ENCODE data around the gene MRPL36. TPM values are rescaled to one million over a fixed set of nuclear protein-coding genes. Genes with fewer than 3 reads are reported as not detected.
A peak's percentile ranks its signal among the peaks of the same experiment; 100 is the strongest.

Gene MRPL36
- total RNA-seq, 2 experiments from 2014 or later, result 51.4 to 64.9 TPM

GRCh38 chr5:1781726-1782384 is 17.8 kb downstream of the MRPL36 start:
- H3K27me3 Mint-ChIP-seq, result no peaks in the 10 kb centered on the region
- POLR2A ChIA-PET, result no interaction called here
- no peak for ATAC-seq
- no peaks in the 10 kb centered on the region for H3K9me3 Mint-ChIP-seq (ENCODE audit: low read depth)
- CTCF ChIA-PET, result no interaction called here
- no peaks in the 10 kb centered on the region for H3K36me3 Mint-ChIP-seq (ENCODE audit: low read depth)
- DNase-seq, result peak; percentile 3
- H3K4me3 Mint-ChIP-seq, result no peak overlapping the region
- peaks cover 5% of the 10 kb centered on the region for H3K4me1 Mint-ChIP-seq
- intact Hi-C loops (cut with DNase I, micrococcal nuclease), result no loop called here
- no peak overlapping the region for H3K27ac Mint-ChIP-seq

DNA sequence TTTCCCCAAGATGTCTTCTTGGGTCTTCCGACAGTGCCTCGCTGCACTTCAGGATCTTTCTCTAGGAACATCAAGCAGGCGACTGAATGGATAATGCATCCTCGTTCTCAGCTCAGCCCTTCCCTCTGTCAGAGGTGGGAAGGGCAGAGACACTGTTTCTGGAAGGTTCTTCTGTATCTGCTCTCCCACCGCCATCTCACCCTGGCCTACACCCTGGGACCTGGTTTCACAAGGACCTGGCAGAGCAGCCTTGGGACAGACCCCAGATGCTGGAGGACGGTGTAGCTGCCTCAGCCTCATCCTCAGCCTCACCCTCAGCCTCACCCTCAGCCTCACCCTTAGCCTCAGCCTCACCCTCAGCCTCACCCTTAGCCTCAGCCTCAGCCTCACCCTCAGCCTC is 18.5 kb downstream of the MRPL36 start:
- DNase-seq (peak; percentile 2), ATAC-seq (no peak)
- Mint-ChIP-seq H3K9me3 (ENCODE audit: low read depth) (no peaks in the 10 kb centered on the region), H3K27ac (no peak overlapping the region), H3K36me3 (ENCODE audit: low read depth) (no peaks in the 10 kb centered on the region), H3K27me3 (no peaks in the 10 kb centered on the region), H3K4me1 (peaks cover 5% of the 10 kb centered on the region), H3K4me3 (no peak overlapping the region)
- ChIA-PET POLR2A (no interaction called here), CTCF (no interaction called here)
- intact Hi-C loops (cut with DNase I, micrococcal nuclease), result no loop called here

GRCh38 chr5:1780614-1780930 is 19.1 kb downstream of the MRPL36 start:
- intact Hi-C loops (cut with DNase I, micrococcal nuclease), result no loop called here

GRCh38 chr5:1779782-1780613 is 19.6 kb downstream of the MRPL36 start:
- intact Hi-C loops (cut with DNase I, micrococcal nuclease), result no loop called here
- H3K4me3 Mint-ChIP-seq, result no peak overlapping the region
- ChIA-PET CTCF (interaction anchor here (0.6 kb wide), 1 partner anchor 17 kb away, joined by 3 read pairs; no protein-coding TSS in a partner anchor), POLR2A (no interaction called here)
- peaks cover 5% of the 10 kb centered on the region for H3K4me1 Mint-ChIP-seq
- ATAC-seq (no peak), DNase-seq (peak; percentile 1)
- no peaks in the 10 kb centered on the region for H3K9me3 Mint-ChIP-seq (ENCODE audit: low read depth)
- no peaks in the 10 kb centered on the region for H3K36me3 Mint-ChIP-seq (ENCODE audit: low read depth)
- H3K27me3 Mint-ChIP-seq, result no peaks in the 10 kb centered on the region
- H3K27ac Mint-ChIP-seq, result no peak overlapping the region

More at GRCh38 chr5:1780614-1780930, 19.1 kb downstream of the MRPL36 start:
- Mint-ChIP-seq H3K36me3 (ENCODE audit: low read depth) (no peaks in the 10 kb centered on the region), H3K4me1 (peaks cover 5% of the 10 kb centered on the region), H3K4me3 (no peak overlapping the region), H3K9me3 (ENCODE audit: low read depth) (no peaks in the 10 kb centered on the region), H3K27me3 (no peaks in the 10 kb centered on the region), H3K27ac (no peak overlapping the region)
- no peak for ATAC-seq
- ChIA-PET CTCF (no interaction called here), POLR2A (no interaction called here)
- DNase-seq, result no peak

DNA sequence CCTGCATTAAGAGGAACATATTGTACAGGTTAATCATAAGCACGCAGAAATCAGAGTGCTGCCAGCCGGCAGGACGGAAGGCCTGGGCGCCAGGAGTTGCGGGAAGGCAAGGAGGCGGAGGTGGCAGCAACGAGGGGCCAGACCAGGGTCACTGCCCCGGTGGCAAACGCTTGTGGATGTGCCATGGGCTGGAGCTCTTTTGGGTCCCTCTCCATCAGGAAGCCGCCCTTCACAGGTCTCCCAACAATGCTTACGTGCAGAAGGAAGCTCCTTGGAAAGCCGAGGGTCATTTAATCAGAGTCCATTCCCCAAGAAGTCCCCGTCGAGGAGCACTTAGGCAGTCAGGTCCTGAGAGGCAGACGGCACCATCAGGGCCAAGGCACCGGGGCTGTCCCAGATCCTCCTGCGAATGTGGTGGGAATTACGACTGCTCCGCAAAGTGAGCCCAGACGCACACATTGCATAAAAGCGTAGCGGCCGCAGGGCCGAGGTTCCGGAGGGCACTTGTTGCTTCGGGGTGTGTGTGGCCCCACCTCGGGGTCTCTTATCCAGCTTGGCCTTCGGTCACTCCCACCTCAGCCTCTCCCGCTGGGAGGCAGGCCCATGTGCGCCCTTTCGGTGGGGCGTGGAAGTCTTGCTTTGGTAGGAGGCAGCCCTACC is 20.5 kb downstream of the MRPL36 start:
- no peak overlapping the region for H3K27ac Mint-ChIP-seq
- no peak for ATAC-seq
- POLR2A ChIA-PET, result no interaction called here
- H3K4me3 Mint-ChIP-seq, result no peak overlapping the region
- CTCF ChIA-PET, result no interaction called here
- no peaks in the 10 kb centered on the region for H3K9me3 Mint-ChIP-seq (ENCODE audit: low read depth)
- H3K27me3 Mint-ChIP-seq, result no peaks in the 10 kb centered on the region
- DNase-seq, result peak; percentile 2
- H3K36me3 Mint-ChIP-seq (ENCODE audit: low read depth), result no peaks in the 10 kb centered on the region
- H3K4me1 Mint-ChIP-seq, result peaks cover 5% of the 10 kb centered on the region
- intact Hi-C loops (cut with DNase I, micrococcal nuclease), result no loop called here

- ChIA-PET POLR2A (no interaction called here), CTCF (interaction anchor here (1.1 kb wide), 1 partner anchor 41 kb away, joined by 3 read pairs; no protein-coding TSS in a partner anchor)
- DNase-seq (peak; percentile 3), ATAC-seq (no peak)
- H3K9me3 Mint-ChIP-seq (ENCODE audit: low read depth), result no peaks in the 10 kb centered on the region
- intact Hi-C loops (cut with DNase I, micrococcal nuclease), result no loop called here
- H3K36me3 Mint-ChIP-seq (ENCODE audit: low read depth), result no peaks in the 10 kb centered on the region
- peaks cover 4% of the 10 kb centered on the region for H3K4me1 Mint-ChIP-seq
- H3K4me3 Mint-ChIP-seq, result no peak overlapping the region
- H3K27ac Mint-ChIP-seq, result no peak overlapping the region
- H3K27me3 Mint-ChIP-seq, result no peaks in the 10 kb centered on the region
Observed at GRCh38 chr5:1778138-1779020, 21.3 kb downstream of the MRPL36 start.

GRCh38 chr5:1777281-1778137 is 22.1 kb downstream of the MRPL36 start:
- Mint-ChIP-seq H3K27me3 (no peaks in the 10 kb centered on the region), H3K4me1 (no peaks in the 10 kb centered on the region), H3K9me3 (ENCODE audit: low read depth) (no peaks in the 10 kb centered on the region), H3K36me3 (ENCODE audit: low read depth) (no peaks in the 10 kb centered on the region), H3K27ac (no peak overlapping the region), H3K4me3 (no peak overlapping the region)
- POLR2A ChIA-PET, result no interaction called here
- CTCF ChIA-PET, result interaction anchor here (1.1 kb wide), 1 partner anchor 42 kb away, joined by 3 read pairs; no protein-coding TSS in a partner anchor
- intact Hi-C loops (cut with DNase I, micrococcal nuclease), result no loop called here
- ATAC-seq (no peak), DNase-seq (peak; percentile 4)

- ATAC-seq (no peak), DNase-seq (peak; percentile 2)
- ChIA-PET CTCF (no interaction called here), POLR2A (no interaction called here)
- intact Hi-C loops (cut with DNase I, micrococcal nuclease), result no loop called here
- Mint-ChIP-seq H3K27ac (no peak overlapping the region), H3K36me3 (ENCODE audit: low read depth) (no peaks in the 10 kb centered on the region), H3K4me1 (no peaks in the 10 kb centered on the region), H3K9me3 (ENCODE audit: low read depth) (no peaks in the 10 kb centered on the region), H3K27me3 (no peaks in the 10 kb centered on the region), H3K4me3 (no peak overlapping the region)
Observed at GRCh38 chr5:1776831-1777230, 22.8 kb downstream of the MRPL36 start.

- no peaks in the 10 kb centered on the region for H3K4me1 Mint-ChIP-seq
- ATAC-seq, result peak; percentile 60
- ChIA-PET CTCF (interaction anchor here (1.2 kb wide), 1 partner anchor 9 kb away, joined by 4 read pairs; no protein-coding TSS in a partner anchor), POLR2A (no interaction called here)
- H3K27ac Mint-ChIP-seq, result no peak overlapping the region
- peak; percentile 6 for DNase-seq
- H3K4me3 Mint-ChIP-seq, result no peak overlapping the region
- no peaks in the 10 kb centered on the region for H3K36me3 Mint-ChIP-seq (ENCODE audit: low read depth)
- intact Hi-C loops (cut with DNase I, micrococcal nuclease), result no loop called here
- no peaks in the 10 kb centered on the region for H3K27me3 Mint-ChIP-seq
- H3K9me3 Mint-ChIP-seq (ENCODE audit: low read depth), result no peaks in the 10 kb centered on the region
Observed at GRCh38 chr5:1772634-1773033, 27.0 kb downstream of the MRPL36 start.

GRCh38 chr5:1771149-1772065 is 28.2 kb downstream of the MRPL36 start:
- intact Hi-C loops (cut with DNase I, micrococcal nuclease), result no loop called here
- Mint-ChIP-seq H3K9me3 (ENCODE audit: low read depth) (no peaks in the 10 kb centered on the region), H3K4me3 (no peak overlapping the region), H3K27me3 (no peaks in the 10 kb centered on the region), H3K27ac (no peak overlapping the region), H3K4me1 (no peaks in the 10 kb centered on the region), H3K36me3 (ENCODE audit: low read depth) (no peaks in the 10 kb centered on the region)
- ChIA-PET POLR2A (no interaction called here), CTCF (no interaction called here)
- ATAC-seq (no peak), DNase-seq (peak; percentile 0)

Data from activated CD4-positive, alpha-beta T cell treated with anti-CD3 and anti-CD28 coated beads for 36 hours (primary cell).